Hematopoietic multipotent progenitor cell treated with erythropoietin and hydrocortisone succinate and interleukin-3 and kit ligand, for 17 days (in vitro differentiated cells): ENCODE results near the gene SNUPN.
"Not testable (repeated sequence)": the region's sequence is repeated elsewhere in the genome, so short reads cannot be mapped to it uniquely, and the experiment has no call there.

Source experiments
- DNase-seq: peaks from one replicate; pipeline ENCODE4 v3.0.0-alpha.2; 2015; ENCODE audit warnings: low spot score

SNUPN gene

DNA sequence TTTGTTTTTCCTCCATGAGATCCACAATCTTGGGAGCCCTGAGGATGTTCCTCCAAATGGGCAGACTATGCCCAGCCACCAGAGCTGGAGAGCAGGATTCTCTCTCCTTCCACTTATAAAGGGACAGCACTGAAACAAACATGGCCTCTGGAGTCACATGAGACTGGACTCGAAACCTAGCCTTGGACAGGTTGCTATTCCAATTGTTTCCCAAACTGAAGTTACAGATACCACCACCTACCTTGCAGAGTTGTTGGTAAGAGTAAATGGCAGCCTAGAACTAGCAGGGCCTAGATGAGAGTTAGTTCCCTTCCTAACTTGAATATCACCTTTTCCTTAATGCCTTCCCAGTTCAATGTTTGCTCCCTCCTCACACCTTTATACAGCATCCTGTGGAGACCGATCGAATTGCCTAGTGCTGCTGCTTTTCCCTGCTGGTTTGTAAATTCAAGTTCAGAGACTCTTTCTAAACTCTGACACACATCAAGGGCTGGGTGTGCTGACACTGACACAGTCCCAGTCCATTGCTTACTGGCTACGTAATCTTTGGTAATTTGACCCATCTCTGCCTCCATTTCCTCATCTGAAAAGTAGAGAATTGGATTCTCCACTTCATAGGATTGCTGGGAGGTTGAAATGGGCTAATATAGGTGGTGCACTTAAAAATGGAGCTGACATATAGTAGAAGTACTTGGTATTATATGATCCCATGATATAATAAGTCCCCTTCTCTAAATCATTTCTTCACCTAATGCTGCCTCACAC, 11.9 kb upstream of the SNUPN start:
- DNase-seq, result no peak

DNA sequence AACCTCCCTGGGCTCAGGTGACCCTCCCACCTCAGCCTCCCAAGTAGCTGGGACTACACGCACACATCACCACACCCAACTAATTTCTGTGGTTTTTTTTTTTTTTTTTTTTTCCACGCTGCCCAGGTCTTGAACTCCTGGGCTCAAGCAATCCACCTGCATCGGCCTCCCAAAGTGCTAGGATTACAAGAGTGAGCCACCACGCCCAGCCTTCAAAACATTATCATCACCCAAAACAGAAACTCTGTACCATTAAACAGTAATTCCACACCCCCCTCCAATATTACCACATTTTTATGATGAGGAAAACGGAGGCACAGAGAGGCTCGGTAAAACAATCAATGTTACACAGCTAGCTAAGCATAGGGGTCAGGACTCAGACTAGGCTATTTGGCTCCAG, 10.5 kb upstream of the SNUPN start:
- no peak for DNase-seq

DNA sequence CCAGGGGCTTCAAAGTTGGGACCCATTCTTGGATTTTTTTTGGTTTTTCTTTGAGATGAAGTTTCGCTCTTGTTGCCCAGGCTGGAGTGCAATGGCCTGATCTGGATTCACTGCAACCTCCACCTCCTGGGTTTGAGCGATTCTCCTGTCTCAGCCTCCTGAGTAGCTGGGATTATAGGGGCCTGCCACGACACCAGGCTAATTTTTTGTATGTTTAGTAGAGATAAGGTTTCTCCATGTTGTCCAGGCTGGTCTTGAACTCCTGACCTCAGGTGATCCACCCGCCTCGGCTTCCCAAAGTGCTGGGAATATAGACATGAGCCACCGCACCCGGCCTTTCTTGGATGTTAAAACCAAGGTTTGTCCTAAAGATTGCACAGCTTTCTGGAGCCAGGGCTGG, 8.4 kb upstream of the SNUPN start:
- DNase-seq, result not testable (repeated sequence)

DNA sequence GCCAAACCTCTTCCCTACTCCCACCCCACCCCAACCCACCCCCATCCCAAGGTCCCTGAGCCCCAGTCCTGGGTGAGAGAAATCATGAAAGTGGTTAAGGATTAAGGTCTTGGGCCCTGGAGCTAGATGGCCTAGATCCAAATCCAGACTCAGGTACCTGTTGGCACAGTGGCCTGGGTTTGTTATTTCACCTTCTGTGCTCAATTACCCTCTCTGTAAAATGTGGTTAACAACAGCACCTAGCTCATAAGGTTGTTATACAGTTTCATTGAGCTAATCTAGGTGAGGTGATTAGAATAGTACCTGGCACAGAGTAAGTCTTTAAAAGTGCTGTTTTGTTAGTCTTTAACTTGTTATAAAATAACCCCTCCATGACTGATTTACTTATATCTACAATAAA, 6.4 kb upstream of the SNUPN start:
- DNase-seq, result no peak

DNA sequence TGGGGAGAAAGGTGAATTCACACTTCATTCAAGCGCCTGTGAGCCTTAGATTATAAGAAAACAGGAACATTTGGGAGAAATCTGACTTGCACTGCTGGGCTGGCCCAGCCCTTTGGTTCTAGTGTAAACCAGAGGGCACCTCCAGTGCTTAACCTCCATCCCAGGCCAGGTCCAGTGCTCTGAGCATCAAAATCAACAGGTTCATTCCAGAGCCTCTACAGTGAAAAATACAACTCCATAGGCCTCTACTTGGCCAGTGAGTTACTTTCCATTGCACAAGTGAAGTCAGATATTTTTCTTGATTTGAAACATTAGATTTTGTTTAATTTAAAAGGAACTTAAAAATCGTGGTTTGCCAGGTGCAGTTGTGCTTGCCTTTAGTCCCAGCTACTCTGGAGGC, 3.0 kb downstream of the SNUPN start:
- DNase-seq, result no peak

DNA sequence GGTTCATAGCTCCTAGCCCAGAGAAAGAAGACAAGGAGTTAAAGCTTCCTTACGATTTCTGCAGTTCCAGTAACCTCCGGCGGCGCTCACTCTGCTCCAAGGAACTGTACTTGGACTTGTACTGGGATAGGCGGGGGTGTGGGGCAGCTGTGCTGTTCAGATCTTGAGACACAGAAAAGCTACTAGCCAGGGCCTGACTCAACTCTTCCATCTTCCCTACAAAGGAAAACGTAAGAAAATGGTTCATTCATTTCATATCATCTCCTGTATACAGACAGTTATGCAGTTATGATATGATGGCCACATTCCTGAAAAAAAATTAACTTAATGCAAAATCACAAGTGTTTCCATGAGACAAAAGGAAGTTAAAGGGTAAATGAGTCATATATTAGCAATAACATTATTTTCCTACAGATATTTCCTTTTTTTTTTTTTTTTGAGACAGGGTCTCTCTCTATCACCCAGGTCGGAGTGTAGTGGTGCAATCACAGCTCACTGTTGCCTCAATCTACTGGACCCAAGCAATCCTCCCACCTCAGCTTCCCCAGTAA, 4.6 kb downstream of the SNUPN start:
- no peak for DNase-seq

DNA sequence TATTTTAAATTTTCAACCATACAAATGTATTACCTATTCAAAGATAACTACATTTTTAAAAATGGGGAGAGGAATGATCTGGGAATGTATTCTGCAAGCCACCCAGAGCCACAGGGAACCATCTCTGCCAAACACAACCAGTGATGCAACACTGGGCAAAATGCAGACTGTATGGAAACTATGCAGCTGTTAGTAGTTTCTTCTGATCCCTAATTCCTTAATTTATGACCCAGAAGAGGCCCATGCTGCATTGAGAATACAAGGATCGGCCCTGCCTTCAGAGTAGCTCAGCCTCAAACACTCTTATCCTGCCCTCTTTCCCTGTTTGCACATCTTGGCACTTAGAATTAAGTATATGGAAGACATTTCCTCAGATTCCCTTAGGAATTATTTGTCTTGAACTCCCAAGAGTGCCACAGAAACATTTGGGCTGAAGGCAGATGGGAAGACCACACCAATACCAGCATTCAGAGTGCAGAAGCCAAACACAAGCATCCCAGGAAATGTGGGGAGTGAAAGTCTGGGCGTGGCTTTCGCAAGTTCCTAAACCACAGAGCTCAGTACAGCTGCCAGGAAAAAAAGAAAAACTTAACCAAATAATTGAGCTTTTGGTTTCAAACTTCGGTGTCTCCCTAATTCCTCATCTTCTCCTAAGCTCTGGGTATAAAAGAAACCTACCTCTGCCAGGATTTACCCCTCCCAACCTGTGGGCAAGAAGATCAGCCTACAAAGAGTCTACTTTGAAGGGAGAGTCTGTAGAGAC, 5.3 kb downstream of the SNUPN start:
- no peak for DNase-seq

DNA sequence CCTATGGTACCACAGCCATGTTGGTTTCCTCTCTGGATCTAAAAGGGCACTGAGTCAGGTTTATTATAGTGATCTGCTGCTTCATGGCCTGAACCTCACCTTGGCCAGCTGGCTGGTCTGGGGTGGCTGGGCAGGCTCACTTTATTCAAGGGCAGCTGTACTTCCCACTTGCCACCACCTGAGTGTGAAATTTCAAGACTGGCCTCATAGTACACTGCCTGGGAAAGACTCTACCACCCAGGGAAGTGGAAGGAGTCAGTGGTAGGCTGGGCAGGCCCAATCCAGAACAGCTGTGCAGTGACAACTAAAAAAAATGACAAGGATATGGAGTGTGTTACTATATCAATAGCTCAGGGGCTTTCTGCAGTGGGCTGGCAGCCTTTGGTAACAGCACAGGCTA, 8.8 kb downstream of the SNUPN start:
- DNase-seq, result no peak

DNA sequence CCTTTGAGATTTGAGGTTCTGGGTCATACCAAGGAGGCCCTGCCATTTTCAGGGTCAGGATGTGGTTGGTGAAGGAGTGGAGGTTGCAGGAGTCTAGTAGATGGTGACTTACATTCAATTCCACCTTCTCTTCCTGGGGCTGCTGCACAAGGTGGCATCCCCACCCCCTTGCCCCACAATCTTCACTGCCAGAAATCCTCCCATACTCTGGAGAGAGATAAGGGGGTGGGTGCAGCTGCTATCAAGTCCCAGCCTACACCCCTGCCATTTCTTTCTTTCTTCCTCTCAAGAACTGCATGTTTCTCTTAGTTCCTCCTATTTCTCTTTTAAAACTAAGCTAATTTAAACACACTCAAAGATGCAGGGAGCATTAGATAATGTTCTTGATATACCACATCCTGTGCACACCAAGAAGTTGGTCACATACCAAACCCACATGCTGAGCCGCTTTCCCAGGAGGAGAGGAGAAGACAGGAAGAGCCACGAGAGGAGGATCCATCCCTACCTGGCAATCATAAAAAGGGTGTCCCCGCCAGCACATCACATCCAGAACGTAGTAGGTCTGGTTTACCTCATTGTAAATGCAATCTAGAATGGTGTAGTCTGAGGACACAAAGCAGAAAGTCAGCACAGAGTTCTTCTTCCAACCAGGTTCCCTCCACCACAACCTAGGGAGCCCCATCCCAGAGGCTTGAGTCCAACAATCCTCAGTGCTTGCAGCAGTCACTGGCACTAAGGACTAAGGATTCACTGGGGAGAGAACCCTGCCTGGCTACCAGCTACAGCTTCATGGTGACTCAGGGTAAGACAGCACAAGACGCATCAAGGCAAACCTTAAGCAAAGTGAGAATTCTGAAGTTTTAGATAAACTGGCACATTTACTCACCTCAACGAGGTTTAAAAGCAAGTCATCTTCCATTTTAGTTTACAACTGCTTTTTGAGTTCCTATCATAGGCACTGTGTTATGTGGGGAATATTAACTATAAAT, 18.5 kb downstream of the SNUPN start:
- DNase-seq, result peak; percentile 61

DNA sequence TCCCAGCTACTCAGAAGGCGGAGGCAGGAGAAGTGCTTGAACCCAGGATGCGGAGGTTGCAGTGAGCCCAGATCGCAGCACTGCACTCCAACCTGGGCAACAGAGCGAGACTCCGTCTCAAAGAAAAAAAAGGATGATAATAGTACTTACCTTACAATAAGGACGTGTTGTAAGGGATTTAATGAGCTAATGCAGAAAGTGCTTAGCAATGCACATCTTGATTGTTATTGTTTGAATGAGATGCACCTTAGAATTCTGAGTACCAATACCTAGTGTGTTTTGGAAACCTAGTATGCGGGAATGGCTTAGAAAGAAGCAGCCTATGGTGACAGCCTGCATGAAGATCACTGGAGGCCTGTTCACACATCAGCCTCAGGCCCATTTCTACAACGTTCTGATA, 19.5 kb downstream of the SNUPN start:
- DNase-seq, result peak; percentile 15

DNA sequence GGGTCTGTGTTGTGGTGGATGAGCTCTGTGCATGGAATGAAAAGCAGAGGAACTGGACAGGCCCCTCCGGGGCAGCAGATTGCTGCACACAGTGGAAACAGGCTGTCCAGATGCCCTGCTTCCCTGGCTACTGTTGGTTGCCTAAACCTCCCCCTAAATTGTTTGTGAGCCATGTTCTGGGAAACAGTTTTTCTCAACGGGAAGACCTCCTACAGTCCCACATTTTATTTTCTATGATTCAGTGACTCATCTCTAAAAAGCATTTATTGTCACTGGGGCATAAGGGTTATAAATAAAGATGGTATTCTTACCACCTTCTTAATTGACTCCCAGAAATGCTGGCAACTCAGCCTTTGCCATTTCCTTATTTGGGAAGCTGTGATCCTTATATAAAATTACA, 26.1 kb downstream of the SNUPN start:
- no peak for DNase-seq

DNA sequence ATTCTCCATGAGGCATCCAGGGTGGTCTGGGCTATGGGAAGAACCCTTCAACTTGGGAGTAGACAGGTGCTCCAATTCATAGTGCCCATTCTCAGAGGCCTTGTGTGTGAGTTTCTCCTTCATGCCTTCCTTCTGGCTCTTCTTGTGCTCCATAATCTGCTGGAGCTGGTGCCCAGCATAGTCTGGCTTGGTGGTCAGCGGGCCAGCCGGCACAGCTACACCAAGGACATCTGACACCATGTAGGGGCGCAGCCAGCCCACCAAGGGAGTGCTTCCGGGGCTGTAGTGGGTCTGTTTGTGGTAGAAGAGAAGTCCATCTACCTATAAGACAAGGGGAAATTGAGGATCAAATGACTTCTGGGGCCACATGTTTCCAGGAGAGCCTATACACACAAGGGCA, 27.2 kb downstream of the SNUPN start:
- no peak for DNase-seq

DNA sequence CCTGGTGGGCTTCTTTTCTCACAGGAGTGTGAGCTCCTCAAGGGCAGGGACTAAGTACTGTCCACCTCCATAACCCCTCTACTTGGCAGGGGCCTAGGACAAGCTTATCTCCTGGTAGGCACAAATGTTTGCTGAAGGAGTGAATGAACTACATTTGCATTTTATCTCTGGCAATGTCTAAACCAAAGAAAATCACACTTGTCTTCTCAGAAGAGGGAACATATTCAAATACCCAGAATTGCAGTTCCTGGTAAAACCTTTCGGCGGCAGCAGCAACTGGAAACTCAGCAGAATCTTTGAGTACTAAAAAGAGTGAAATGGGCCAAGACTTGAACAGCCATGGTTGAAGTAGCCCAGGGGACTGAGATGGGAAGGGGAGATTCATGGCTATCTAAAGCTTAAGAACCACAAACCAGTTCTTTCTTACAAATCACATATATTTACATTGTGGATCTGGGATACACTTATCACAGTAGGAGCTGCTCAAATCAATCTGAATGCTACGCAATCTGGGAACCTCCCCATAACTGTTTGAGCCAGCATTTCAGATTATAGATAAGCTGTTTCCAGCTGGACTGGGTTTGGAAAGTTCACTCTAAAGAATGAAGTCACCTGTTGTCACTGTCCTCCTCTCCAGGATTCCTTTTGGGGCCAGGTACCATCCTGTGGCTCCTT, 27.7 kb downstream of the SNUPN start:
- peak; percentile 45 for DNase-seq

DNA sequence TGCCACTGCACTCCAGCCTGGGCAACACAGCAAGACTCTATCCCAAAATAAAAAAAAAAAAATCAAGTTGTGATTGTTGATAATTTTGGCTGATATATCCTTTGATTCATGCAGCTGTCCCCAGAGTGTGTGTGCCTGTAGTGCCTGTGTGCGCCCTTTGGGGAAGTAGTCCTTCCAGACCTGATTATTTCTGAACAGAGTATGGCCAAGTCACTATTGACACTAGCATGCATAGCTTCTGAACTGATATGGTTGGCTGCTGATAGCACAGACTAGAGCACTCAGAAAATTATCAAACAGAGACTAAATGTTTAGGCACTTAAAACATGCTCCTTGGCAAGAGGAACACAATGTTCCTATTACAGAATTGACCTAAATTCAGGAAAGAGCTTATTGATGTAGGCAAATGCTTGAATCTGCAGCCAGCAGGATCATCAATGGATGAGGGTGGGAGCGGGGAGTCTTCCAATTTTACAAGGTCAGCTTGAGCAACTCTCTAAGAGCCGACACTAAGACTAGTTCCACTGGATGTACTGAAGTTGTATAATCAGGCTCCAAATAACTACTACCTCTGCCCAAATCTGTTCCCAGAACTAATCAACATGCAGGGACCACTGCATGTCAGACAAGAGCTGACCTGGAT, 28.7 kb downstream of the SNUPN start:
- DNase-seq, result no peak

DNA sequence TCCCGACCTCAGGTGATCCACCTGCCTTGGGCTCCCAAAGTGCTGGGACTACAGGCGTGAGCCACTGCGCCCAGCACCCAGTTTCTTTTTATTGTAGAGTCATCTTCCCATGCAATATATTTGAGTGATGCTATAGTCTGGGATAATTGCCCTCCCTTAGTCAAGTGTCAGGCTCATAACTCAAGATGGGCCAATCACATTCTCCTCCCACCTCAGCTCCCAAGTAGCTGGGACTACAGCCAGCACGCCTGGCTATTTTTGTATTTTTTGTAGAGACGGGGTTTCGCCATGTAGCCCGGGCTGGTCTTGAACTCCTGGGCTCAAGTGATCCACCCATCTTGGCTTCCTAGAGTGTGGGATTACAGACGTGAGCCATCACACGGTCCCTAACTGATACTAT, 31.2 kb downstream of the SNUPN start:
- DNase-seq, result no peak

DNA sequence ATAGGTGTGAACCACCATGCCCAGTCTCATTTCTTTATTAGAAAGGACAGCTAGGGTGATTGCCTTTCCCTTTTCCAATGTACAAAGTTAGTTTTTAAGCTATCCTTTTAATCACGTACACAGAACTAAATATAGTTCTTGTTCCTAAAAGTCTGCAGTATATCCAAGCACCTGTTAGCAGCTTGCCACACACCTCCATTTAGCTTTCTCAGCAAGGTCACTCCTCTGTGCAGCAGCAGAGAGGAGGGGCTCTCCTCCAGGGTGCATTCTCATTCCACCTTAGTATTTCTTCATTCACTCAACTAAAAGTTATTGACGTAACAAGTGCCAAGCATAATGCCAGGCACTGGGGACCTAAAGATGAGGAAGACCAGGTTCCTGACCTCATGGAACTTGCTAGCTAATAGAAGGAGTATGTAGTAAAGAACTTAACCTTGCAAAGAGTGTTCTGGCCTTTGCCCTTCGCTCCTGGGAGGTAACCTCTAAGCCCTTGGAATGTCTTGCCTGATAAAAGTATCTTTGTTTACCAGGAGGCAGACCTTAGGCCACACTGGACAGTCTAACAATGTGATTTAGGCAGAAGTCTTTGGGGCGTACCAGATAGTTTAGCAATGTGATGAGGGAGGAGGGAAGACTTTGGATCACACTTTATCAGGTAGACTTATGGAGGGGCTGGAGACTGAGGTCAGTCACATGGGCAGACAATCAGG, 33.7 kb downstream of the SNUPN start:
- DNase-seq, result no peak

DNA sequence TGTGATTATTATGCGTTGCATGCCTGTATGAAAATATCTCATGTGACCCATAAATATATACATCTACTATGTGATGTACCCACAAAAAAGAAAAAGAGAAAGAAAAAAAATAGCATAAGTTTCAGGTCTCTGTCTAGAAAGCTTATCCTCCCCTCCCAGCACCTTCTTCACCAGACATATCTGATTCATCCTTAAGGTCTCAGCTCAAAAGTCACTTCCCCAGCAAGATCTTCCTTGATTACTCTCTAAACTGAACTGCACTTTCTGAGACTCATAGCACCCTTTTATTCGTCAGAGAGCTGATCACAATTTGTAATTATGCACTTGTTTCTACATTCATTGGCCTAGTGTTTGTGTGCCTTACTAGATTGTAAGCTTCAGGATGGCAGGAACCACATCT, 35.3 kb downstream of the SNUPN start:
- no peak for DNase-seq

DNA sequence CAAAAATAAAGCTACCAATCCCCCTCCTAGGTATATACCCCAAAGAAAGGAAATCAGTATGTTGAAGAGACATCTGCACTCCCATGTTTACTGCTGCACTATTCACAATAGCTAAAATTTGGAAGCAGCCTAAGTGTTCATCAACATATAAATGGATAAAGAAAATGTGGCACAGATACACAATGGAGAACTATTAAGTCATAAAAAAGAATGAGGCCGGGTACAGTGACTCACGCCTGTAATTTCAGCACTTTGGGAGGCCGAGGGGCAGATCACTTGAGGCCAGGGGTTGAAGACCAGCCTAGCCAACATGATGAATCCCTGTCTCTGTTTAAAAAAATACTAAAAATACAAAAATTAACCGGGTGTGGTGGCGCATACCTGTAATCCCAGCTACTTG, 36.5 kb downstream of the SNUPN start:
- no peak for DNase-seq

DNA sequence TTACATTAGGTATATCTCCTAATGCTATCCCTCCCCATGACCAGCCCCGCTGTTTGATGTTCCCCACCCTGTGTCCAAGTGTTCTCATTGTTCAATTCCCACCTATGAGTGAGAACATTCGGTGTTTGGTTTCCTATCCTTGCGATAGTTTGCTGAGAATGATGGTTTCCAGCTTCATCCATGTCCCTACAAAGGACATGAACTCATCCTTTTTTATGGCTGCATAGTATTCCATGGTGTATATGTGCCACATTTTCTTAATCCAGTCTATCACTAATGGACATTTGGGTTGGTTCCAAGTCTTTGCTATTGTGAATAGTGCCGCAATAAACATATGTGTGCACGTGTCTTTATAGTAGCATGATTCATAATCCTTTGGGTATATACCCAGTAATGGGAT, 39.1 kb downstream of the SNUPN start:
- not testable (repeated sequence) for DNase-seq

DNA sequence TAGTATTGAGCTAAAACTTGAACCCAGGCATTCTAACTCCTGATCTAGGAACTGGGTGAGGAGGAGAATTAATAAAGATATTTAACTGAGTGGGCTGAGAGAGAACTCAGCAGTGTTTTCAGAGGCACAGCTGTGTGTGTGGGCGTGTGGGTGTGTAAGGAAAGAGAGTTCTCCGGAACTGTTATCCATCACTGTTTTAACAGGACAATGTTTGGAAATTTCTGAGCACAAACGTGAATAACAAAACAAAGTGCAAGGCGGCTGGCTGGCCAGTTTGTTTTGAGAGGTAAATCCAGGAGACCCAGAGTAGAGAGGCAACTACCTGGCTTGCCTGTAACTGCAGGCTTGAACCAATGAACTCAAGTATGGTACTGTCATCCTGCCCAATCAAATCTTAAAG, 41.4 kb downstream of the SNUPN start:
- no peak for DNase-seq
